GM12878 (cell line): Measurements from ENCODE around the gene NDUFA9. TPM values are rescaled to one million over a fixed set of nuclear protein-coding genes. Genes with fewer than 3 reads are reported as not detected.

Source experiments
- ATAC-seq: fragments of 200-7000 bp; cut with Tn5 transposase; 3 replicates; pipeline ENCODE4 v1.9.1; 2020; ENCODE audit warnings: mild to moderate bottlenecking, moderate library complexity
- BruUV-seq: library from RNA; stranded (reverse); fragments of 400-500 nt; replicated peaks from 2 replicates; lab custom pipeline; 2021; lab: Mats Ljungman, UMichigan
- CTCF ChIA-PET: fragments of 300-600 bp; sonication (Branson Sonifier 250); formaldehyde crosslinking; extraction: SDS; loops from one replicate; lab custom pipeline; 2021; ENCODE audit warnings: inconsistent platforms; lab: Yijun Ruan, JAX
- POLR2A ChIA-PET: fragments of 350-600 bp; formaldehyde crosslinking; extraction: SDS; loops from one replicate; lab custom pipeline; 2021; ENCODE audit warnings: inconsistent platforms; lab: Charles Lee
- RAD21 ChIA-PET: fragments of 300-600 bp; sonication (Branson Sonifier 250); formaldehyde crosslinking; loops from one replicate; lab custom pipeline; 2023; ENCODE audit warnings: antibody characterized with exemption; ENCODE audit not compliant: unreplicated experiment; lab: Charles Lee
- SMC1A ChIA-PET: fragments of 300-600 bp; sonication (Branson Sonifier 250); formaldehyde crosslinking; loops from one replicate; lab custom pipeline; 2023; ENCODE audit not compliant: unreplicated experiment, uncharacterized antibody; lab: Charles Lee
- DNase-seq: peaks from one replicate; pipeline ENCODE4 v3.0.0-alpha.2; 2011; ENCODE audit warnings: low read depth, low spot score
- FAIRE-seq: peaks from 3 replicates; lab custom pipeline; 2011; peaks lifted over from hg19 to GRCh38; lab: Jason Lieb, UNC
- H2AFZ ChIP-seq: 2 replicates; pipeline ENCODE4 v1.6.0; 2011; ENCODE audit warnings: low read depth, low read length, control low read depth; ENCODE audit not compliant: control insufficient read depth
- H3K27ac ChIP-seq: 2 replicates; pipeline ENCODE4 v1.5.1; 2011; ENCODE audit warnings: control low read depth; ENCODE audit not compliant: control insufficient read depth, insufficient read depth
- H3K27me3 ChIP-seq, 2 experiments: replicated peaks in 1 of 2; 2 replicates each; pipeline versions ENCODE4 v1.6.0 to v1.6.1; 2011; ENCODE audit warnings: low read length in 1 of 2; ENCODE audit not compliant: control insufficient read depth in 2 of 2, insufficient read depth in 2 of 2
- H3K36me3 ChIP-seq, 2 experiments: 2 replicates each; pipeline ENCODE4 v1.5.1; 2011; ENCODE audit warnings: low read length in 1 of 2; ENCODE audit not compliant: control insufficient read depth in 2 of 2, insufficient read depth in 2 of 2
- H3K4me1 ChIP-seq: 2 replicates; pipeline ENCODE4 v1.6.1; 2011; ENCODE audit warnings: mild to moderate bottlenecking, low read length, moderate library complexity, mixed read lengths; ENCODE audit not compliant: control insufficient read depth, insufficient read depth
- H3K4me2 ChIP-seq: 2 replicates; pipeline ENCODE4 v1.6.0; 2011; ENCODE audit warnings: control low read depth; ENCODE audit not compliant: control insufficient read depth, insufficient read depth
- H3K4me3 ChIP-seq: fragments of 200-600 bp; sonication (generic); 2 replicates; pipeline ENCODE4 v1.5.1; 2016
- H3K79me2 ChIP-seq: 2 replicates; pipeline ENCODE4 v1.6.0; 2011; ENCODE audit warnings: low read length; ENCODE audit not compliant: control insufficient read depth, insufficient read depth
- H3K9ac ChIP-seq: 2 replicates; pipeline ENCODE4 v1.8.0; 2011; ENCODE audit warnings: low read length, control low read depth, mixed read lengths; ENCODE audit not compliant: control insufficient read depth, insufficient read depth
- H3K9me3 ChIP-seq: replicated peaks from 3 replicates; pipeline ENCODE4 v1.5.1; 2011; ENCODE audit warnings: mild to moderate bottlenecking, low read length; ENCODE audit not compliant: control insufficient read depth, insufficient read depth
- H4K20me1 ChIP-seq: 2 replicates; pipeline ENCODE4 v1.6.0; 2011; ENCODE audit not compliant: control insufficient read depth, insufficient read depth
- CBX5 ChIP-seq: sonication (generic); IDR thresholded peaks from 2 replicates; pipeline ENCODE4 v1.6.1; 2016; ENCODE audit warnings: low read depth, moderate library complexity, mild to moderate bottlenecking, inconsistent platforms
- CHD1 ChIP-seq: IDR thresholded peaks from 2 replicates; pipeline ENCODE4 v1.6.1; 2012; ENCODE audit warnings: low read depth, low read length, improper control_type of control experiment
- DPF2 ChIP-seq: fragments of 450-650 bp; IDR thresholded peaks from 2 replicates; pipeline ENCODE4 v1.6.1; 2017; ENCODE audit warnings: mild to moderate bottlenecking
- ESRRA ChIP-seq: IDR thresholded peaks from 2 replicates; pipeline ENCODE4 v1.6.1; 2012; ENCODE audit warnings: mild to moderate bottlenecking, low read length, improper control_type of control experiment
- RB1 ChIP-seq: fragments of 450-650 bp; formaldehyde crosslinking; IDR thresholded peaks from 2 replicates; pipeline ENCODE4 v1.6.1; 2017; ENCODE audit warnings: mild to moderate bottlenecking, borderline replicate concordance
- RBBP5 ChIP-seq: fragments of 200-600 bp; sonication (generic); conservative IDR thresholded peaks from 2 replicates; pipeline ENCODE4 v1.6.1; 2016
- SPI1 ChIP-seq: IDR thresholded peaks from 2 replicates; pipeline ENCODE4 v1.6.1; 2011; ENCODE audit warnings: low read depth, mild to moderate bottlenecking, low read length, moderate library complexity, borderline replicate concordance; ENCODE audit not compliant: insufficient read depth
- TAF1 ChIP-seq: IDR thresholded peaks from 2 replicates; pipeline ENCODE4 v1.6.1; 2011; ENCODE audit warnings: mild to moderate bottlenecking, low read depth, low read length, borderline replicate concordance
- TBL1XR1 ChIP-seq: IDR thresholded peaks from 2 replicates; pipeline ENCODE4 v1.6.1; 2012; ENCODE audit warnings: low read depth, low read length, improper control_type of control experiment
- ZNF24 ChIP-seq: fragments of 450-650 bp; IDR thresholded peaks from 2 replicates; pipeline ENCODE4 v1.6.1; 2017; ENCODE audit warnings: antibody characterized with exemption, mild to moderate bottlenecking
- whole genome bisulfite sequencing: methylation state at CpG from one replicate; pipeline ENCODE4 v1.1.6; 2016; ENCODE audit warnings: low lambda C conversion rate; ENCODE audit not compliant: insufficient replicate concordance, insufficient coverage; ENCODE audit errors: missing lambda C conversion rate; 5-methylcytosine and 5-hydroxymethylcytosine counted together
- in situ Hi-C: fragments of 300-500 bp; cut with MboI; formaldehyde crosslinking; loops from 9 replicates; pipeline ENCODE4 v1.14.3; 2018; ENCODE audit warnings: mixed read lengths
- intact Hi-C: fragments of 100-400 bp; cut with micrococcal nuclease; formaldehyde crosslinking; loops from one replicate; pipeline ENCODE4 v1.14.2; 2022; ENCODE audit not compliant: unreplicated experiment
- polyA plus RNA-seq, 11 experiments: library from polyadenylated mRNA; depleted of rRNA in 4 of 11; unstranded in 6 of 11; stranded (reverse) in 5 of 11; fragments of >200 nt; fragmentation: Nextera tagmentation in 4 of 11; fragmentation: Illumina TruSeq in 1 of 11; extraction: Ambion mirVana in 4 of 11; extraction: Trizol in 1 of 11; gene quantifications; 1 replicate in 1 of 11; 2 replicates in 10 of 11; pipeline versions ENCODE4 v1.2.1 to v1.2.3, GENCODE V29; 2011 to 2016; ENCODE audit warnings: inconsistent platforms in 2 of 11, missing spikeins in 2 of 11, low read depth in 1 of 11
- total RNA-seq, 4 experiments: library from RNA; depleted of rRNA in 3 of 4; stranded (reverse); fragments of >200 nt in 3 of 4; fragmentation: Illumina TruSeq in 1 of 4; extraction: Trizol in 1 of 4; gene quantifications; 2 replicates each; pipeline versions ENCODE4 v1.2.1 to v1.2.3, GENCODE V29; 2013 to 2021
- TF ChIP-seq, protein P1 (sequence below): fragments of 450-650 bp; IDR thresholded peaks from 2 replicates; pipeline ENCODE4 v1.6.1; 2017; ENCODE audit warnings: low read depth, mild to moderate bottlenecking, moderate library complexity
- TF ChIP-seq, protein P2 (sequence below): fragments of 450-650 bp; IDR thresholded peaks from 2 replicates; pipeline ENCODE4 v1.6.1; 2016; ENCODE audit warnings: mild to moderate bottlenecking, moderate library complexity, borderline replicate concordance

NDUFA9 gene
- total and polyA plus RNA-seq, 10 of the 15 experiments (the other 5 are each of a cell fraction or from before 2014, with no cell fraction given) = 95.2 to 472 (median 151) TPM

DNA sequence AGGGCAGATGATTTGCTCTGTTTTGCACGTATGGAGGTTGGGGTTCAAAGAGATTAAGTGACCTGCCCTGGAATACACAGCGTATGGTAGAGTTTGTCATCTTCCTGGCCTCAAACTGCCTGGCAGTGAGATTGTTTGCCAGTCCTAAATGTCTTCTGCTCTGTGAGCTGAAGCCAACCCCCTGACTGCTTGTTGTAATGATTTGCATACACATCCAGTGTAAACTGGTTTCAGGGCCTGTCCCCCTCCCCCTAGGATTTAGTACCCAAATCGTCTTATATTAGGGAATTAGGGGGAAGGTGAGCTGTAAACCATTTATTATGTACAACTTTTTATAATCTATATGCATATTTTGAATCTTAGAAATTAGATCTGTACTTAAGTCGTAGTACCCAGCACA, 38.4 kb upstream of the NDUFA9 start:
- Histone ChIP-seq H3K4me3 (no peak overlapping the region), H3K9ac (no peak overlapping the region), H3K4me2 (no peak overlapping the region), H3K79me2 (peaks cover 2% of the 10 kb centered on the region; the same call in 1 of the 2 replicates), H3K27ac (no peak overlapping the region), H4K20me1 (no peaks in the 10 kb centered on the region), H3K9me3 (no peaks in the 10 kb centered on the region), H2AFZ (no peak overlapping the region), H3K4me1 (no peaks in the 10 kb centered on the region), H3K27me3 (no peaks in the 10 kb centered on the region), H3K36me3 (peaks cover 1 to 14% of the 10 kb centered on the region in 2 experiments; a peak in 3 of 4 replicates)
- ChIA-PET SMC1A (interaction anchor here (1.7 kb wide), 1 partner anchor 33 kb away, joined by 4 read pairs; no protein-coding TSS in a partner anchor), RAD21 (no interaction called here), CTCF (interaction anchor here (1.2 to 2.0 kb wide), 3 partner anchors 9 to 38 kb away, joined by 4 read pairs; partner anchors contain the start of genes AKAP3 and NDUFA9), POLR2A (no interaction called here)
- TF ChIP-seq ZNF24 (no peak), TBL1XR1 (no peak), CBX5 (no peak), DPF2 (no peak), ESRRA (no peak), CHD1 (no peak), TAF1 (no peak), SPI1 (no peak), RBBP5 (no peak), RB1 (no peak)
- TF ChIP-seq, protein P1, sequence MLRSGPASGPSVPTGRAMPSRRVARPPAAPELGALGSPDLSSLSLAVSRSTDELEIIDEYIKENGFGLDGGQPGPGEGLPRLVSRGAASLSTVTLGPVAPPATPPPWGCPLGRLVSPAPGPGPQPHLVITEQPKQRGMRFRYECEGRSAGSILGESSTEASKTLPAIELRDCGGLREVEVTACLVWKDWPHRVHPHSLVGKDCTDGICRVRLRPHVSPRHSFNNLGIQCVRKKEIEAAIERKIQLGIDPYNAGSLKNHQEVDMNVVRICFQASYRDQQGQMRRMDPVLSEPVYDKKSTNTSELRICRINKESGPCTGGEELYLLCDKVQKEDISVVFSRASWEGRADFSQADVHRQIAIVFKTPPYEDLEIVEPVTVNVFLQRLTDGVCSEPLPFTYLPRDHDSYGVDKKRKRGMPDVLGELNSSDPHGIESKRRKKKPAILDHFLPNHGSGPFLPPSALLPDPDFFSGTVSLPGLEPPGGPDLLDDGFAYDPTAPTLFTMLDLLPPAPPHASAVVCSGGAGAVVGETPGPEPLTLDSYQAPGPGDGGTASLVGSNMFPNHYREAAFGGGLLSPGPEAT = no peak
- TF ChIP-seq, protein P2, sequence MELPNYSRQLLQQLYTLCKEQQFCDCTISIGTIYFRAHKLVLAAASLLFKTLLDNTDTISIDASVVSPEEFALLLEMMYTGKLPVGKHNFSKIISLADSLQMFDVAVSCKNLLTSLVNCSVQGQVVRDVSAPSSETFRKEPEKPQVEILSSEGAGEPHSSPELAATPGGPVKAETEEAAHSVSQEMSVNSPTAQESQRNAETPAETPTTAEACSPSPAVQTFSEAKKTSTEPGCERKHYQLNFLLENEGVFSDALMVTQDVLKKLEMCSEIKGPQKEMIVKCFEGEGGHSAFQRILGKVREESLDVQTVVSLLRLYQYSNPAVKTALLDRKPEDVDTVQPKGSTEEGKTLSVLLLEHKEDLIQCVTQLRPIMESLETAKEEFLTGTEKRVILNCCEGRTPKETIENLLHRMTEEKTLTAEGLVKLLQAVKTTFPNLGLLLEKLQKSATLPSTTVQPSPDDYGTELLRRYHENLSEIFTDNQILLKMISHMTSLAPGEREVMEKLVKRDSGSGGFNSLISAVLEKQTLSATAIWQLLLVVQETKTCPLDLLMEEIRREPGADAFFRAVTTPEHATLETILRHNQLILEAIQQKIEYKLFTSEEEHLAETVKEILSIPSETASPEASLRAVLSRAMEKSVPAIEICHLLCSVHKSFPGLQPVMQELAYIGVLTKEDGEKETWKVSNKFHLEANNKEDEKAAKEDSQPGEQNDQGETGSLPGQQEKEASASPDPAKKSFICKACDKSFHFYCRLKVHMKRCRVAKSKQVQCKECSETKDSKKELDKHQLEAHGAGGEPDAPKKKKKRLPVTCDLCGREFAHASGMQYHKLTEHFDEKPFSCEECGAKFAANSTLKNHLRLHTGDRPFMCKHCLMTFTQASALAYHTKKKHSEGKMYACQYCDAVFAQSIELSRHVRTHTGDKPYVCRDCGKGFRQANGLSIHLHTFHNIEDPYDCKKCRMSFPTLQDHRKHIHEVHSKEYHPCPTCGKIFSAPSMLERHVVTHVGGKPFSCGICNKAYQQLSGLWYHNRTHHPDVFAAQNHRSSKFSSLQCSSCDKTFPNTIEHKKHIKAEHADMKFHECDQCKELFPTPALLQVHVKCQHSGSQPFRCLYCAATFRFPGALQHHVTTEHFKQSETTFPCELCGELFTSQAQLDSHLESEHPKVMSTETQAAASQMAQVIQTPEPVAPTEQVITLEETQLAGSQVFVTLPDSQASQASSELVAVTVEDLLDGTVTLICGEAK = no peak
- no peak for DNase-seq
- 73% methylated on average over 4 of the region's 4 CpGs for WGBS
- intact Hi-C loops (no loop called here), in situ Hi-C loops (no loop called here)
- no peak for FAIRE-seq
- ATAC-seq = no peak
- no TSS peak for BruUV-seq
